GM19397 (cell line): Measurements from ENCODE around the gene QRSL1.
"Not testable (repeated sequence)": the region's sequence is repeated elsewhere in the genome, so short reads cannot be mapped to it uniquely, and the experiment has no call there.

Experiments used
- ATAC-seq: cut with Tn5 transposase; IDR thresholded peaks from one replicate; pipeline ENCODE4 v1.9.1; 2021; ENCODE audit warnings: mild to moderate bottlenecking, moderate library complexity; ENCODE audit not compliant: unreplicated experiment

QRSL1 gene

GRCh38 chr6:106629103-106629858 lies at the start of gene QRSL1, which contains the start of gene RTN4IP1:
TSS of gene QRSL1 (plus strand) at chr6:106629578. CDS start at chr6:106629682, 104 bp downstream.
TSS of gene RTN4IP1 (minus strand) at chr6:106629498. CDS start at chr6:106629021, 477 bp downstream.
- ATAC-seq: peak; percentile 69

- no peak for ATAC-seq
Measured at GRCh38 chr6:106581468-106581867, 47.9 kb upstream of the QRSL1 start.

GRCh38 chr6:106586815-106587415 lies 42.5 kb upstream of the QRSL1 start:
- ATAC-seq: no peak

GRCh38 chr6:106588937-106589336 lies 40.4 kb upstream of the QRSL1 start:
- not testable (repeated sequence) for ATAC-seq

GRCh38 chr6:106591111-106591825 lies 38.1 kb upstream of the QRSL1 start:
- no peak for ATAC-seq

GRCh38 chr6:106599440-106599839 lies 29.9 kb upstream of the QRSL1 start:
- no peak for ATAC-seq

GRCh38 chr6:106600329-106600728 lies 29.0 kb upstream of the QRSL1 start:
- ATAC-seq: no peak

- ATAC-seq: no peak
Measured at GRCh38 chr6:106608080-106608668, 21.2 kb upstream of the QRSL1 start.

GRCh38 chr6:106609699-106610098 lies 19.7 kb upstream of the QRSL1 start:
- ATAC-seq: no peak

- ATAC-seq: no peak
Measured at GRCh38 chr6:106611030-106611429, 18.3 kb upstream of the QRSL1 start.

GRCh38 chr6:106612671-106613416 lies 16.5 kb upstream of the QRSL1 start:
- no peak for ATAC-seq

- no peak for ATAC-seq
Measured at GRCh38 chr6:106613590-106613989, 15.8 kb upstream of the QRSL1 start.

GRCh38 chr6:106614166-106614565 lies 15.2 kb upstream of the QRSL1 start:
- no peak for ATAC-seq

- no peak for ATAC-seq
Measured at GRCh38 chr6:106614592-106615257, 14.7 kb upstream of the QRSL1 start.

- ATAC-seq: peak; percentile 77
Measured at GRCh38 chr6:106617302-106617701, 12.1 kb upstream of the QRSL1 start.

- ATAC-seq: no peak
Measured at GRCh38 chr6:106617857-106618256, 11.5 kb upstream of the QRSL1 start.

GRCh38 chr6:106618324-106618723 lies 11.1 kb upstream of the QRSL1 start:
- no peak for ATAC-seq

GRCh38 chr6:106619223-106619622 lies 10.2 kb upstream of the QRSL1 start:
- ATAC-seq: no peak

- ATAC-seq: no peak
Measured at GRCh38 chr6:106620931-106621672, 8.3 kb upstream of the QRSL1 start.
